ENCODE measurements around the gene CBARP. TPM values are rescaled to one million over a fixed set of nuclear protein-coding genes. Genes with fewer than 3 reads are reported as not detected.

Gene CBARP
- total and polyA plus RNA-seq, 2 of the 13 experiments (the other 11 are each of a cell fraction or from before 2014, with no cell fraction given) = 1.2 to 1.4 TPM

- TF ChIP-seq RBM39 (IDR thresholded peaks at IDR 0.05; ENCODE audit: low read depth, low read length, poor library complexity, severe bottlenecking) = peak; percentile 31
- no peak for TF ChIP-seq CENPBD1 (CRISPR knock-in tag; IDR thresholded peaks at IDR 0.05; ENCODE audit: borderline replicate concordance, low read depth)
- TF ChIP-seq, protein P1, sequence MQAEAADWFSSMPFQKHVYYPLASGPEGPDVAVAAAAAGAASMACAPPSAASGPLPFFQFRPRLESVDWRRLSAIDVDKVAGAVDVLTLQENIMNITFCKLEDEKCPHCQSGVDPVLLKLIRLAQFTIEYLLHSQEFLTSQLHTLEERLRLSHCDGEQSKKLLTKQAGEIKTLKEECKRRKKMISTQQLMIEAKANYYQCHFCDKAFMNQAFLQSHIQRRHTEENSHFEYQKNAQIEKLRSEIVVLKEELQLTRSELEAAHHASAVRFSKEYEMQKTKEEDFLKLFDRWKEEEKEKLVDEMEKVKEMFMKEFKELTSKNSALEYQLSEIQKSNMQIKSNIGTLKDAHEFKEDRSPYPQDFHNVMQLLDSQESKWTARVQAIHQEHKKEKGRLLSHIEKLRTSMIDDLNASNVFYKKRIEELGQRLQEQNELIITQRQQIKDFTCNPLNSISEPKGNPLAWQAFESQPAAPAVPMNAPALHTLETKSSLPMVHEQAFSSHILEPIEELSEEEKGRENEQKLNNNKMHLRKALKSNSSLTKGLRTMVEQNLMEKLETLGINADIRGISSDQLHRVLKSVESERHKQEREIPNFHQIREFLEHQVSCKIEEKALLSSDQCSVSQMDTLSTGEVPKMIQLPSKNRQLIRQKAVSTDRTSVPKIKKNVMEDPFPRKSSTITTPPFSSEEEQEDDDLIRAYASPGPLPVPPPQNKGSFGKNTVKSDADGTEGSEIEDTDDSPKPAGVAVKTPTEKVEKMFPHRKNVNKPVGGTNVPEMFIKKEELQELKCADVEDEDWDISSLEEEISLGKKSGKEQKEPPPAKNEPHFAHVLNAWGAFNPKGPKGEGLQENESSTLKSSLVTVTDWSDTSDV (CRISPR knock-in tag; IDR thresholded peaks at IDR 0.05) = no peak
- TF ChIP-seq ETV6 (CRISPR knock-in tag; conservative IDR thresholded peaks at IDR 0.05) = 0 out of 2 replicates have a peak, but pooled peaks have one; percentile 34
- TF ChIP-seq, protein P2, sequence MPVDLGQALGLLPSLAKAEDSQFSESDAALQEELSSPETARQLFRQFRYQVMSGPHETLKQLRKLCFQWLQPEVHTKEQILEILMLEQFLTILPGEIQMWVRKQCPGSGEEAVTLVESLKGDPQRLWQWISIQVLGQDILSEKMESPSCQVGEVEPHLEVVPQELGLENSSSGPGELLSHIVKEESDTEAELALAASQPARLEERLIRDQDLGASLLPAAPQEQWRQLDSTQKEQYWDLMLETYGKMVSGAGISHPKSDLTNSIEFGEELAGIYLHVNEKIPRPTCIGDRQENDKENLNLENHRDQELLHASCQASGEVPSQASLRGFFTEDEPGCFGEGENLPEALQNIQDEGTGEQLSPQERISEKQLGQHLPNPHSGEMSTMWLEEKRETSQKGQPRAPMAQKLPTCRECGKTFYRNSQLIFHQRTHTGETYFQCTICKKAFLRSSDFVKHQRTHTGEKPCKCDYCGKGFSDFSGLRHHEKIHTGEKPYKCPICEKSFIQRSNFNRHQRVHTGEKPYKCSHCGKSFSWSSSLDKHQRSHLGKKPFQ (CRISPR knock-in tag; IDR thresholded peaks at IDR 0.05; ENCODE audit: insufficient replicate concordance) = no peak
- no peak for TF ChIP-seq KDM3A (CRISPR knock-in tag; IDR thresholded peaks at IDR 0.05; ENCODE audit: low read depth)
- TF ChIP-seq AKAP8 (CRISPR knock-in tag; IDR thresholded peaks at IDR 0.05) = peak; percentile 71; the same call in 1 of the 2 replicates
- peak; percentile 50; the same call in 1 of the 2 replicates for TF ChIP-seq ZNF281 (CRISPR knock-in tag; IDR thresholded peaks at IDR 0.05; ENCODE audit: borderline replicate concordance)
- no peak for TF ChIP-seq STAG1 (CRISPR knock-in tag; IDR thresholded peaks at IDR 0.05)
- no peak for TF ChIP-seq CAMTA2 (CRISPR knock-in tag; IDR thresholded peaks at IDR 0.05; ENCODE audit: borderline replicate concordance)
- TF ChIP-seq, protein P3, sequence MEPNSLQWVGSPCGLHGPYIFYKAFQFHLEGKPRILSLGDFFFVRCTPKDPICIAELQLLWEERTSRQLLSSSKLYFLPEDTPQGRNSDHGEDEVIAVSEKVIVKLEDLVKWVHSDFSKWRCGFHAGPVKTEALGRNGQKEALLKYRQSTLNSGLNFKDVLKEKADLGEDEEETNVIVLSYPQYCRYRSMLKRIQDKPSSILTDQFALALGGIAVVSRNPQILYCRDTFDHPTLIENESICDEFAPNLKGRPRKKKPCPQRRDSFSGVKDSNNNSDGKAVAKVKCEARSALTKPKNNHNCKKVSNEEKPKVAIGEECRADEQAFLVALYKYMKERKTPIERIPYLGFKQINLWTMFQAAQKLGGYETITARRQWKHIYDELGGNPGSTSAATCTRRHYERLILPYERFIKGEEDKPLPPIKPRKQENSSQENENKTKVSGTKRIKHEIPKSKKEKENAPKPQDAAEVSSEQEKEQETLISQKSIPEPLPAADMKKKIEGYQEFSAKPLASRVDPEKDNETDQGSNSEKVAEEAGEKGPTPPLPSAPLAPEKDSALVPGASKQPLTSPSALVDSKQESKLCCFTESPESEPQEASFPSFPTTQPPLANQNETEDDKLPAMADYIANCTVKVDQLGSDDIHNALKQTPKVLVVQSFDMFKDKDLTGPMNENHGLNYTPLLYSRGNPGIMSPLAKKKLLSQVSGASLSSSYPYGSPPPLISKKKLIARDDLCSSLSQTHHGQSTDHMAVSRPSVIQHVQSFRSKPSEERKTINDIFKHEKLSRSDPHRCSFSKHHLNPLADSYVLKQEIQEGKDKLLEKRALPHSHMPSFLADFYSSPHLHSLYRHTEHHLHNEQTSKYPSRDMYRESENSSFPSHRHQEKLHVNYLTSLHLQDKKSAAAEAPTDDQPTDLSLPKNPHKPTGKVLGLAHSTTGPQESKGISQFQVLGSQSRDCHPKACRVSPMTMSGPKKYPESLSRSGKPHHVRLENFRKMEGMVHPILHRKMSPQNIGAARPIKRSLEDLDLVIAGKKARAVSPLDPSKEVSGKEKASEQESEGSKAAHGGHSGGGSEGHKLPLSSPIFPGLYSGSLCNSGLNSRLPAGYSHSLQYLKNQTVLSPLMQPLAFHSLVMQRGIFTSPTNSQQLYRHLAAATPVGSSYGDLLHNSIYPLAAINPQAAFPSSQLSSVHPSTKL (CRISPR knock-in tag; IDR thresholded peaks at IDR 0.05) = peak; percentile 77
- TF ChIP-seq HDAC6 (IDR thresholded peaks at IDR 0.05; ENCODE audit: low read depth, low read length) = no peak
- TF ChIP-seq, protein P4, sequence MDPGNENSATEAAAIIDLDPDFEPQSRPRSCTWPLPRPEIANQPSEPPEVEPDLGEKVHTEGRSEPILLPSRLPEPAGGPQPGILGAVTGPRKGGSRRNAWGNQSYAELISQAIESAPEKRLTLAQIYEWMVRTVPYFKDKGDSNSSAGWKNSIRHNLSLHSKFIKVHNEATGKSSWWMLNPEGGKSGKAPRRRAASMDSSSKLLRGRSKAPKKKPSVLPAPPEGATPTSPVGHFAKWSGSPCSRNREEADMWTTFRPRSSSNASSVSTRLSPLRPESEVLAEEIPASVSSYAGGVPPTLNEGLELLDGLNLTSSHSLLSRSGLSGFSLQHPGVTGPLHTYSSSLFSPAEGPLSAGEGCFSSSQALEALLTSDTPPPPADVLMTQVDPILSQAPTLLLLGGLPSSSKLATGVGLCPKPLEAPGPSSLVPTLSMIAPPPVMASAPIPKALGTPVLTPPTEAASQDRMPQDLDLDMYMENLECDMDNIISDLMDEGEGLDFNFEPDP (CRISPR knock-in tag; conservative IDR thresholded peaks at IDR 0.05) = 0 out of 2 replicates have a peak, but pooled peaks have one; percentile 80
- TF ChIP-seq ZNF263 (CRISPR knock-in tag; IDR thresholded peaks at IDR 0.05) = no peak; the same call in 1 of the 2 replicates
- peak; percentile 80 for TF ChIP-seq CREM (IDR thresholded peaks at IDR 0.05)
- TF ChIP-seq CREM (CRISPR knock-in tag; IDR thresholded peaks at IDR 0.05) = no peak
Observed at GRCh38 chr19:1253514-1254080, 15.8 kb upstream of the CBARP start (continued).
